Neural progenitor cell (in vitro differentiated cells): ENCODE data around the gene MICA. TPM values are rescaled to one million over a fixed set of nuclear protein-coding genes. Genes with fewer than 3 reads are reported as not detected.
"Not testable (repeated sequence)": the region's sequence is repeated elsewhere in the genome, so short reads cannot be mapped to it uniquely, and the experiment has no call there.

Source experiments
- DNase-seq: peaks from one replicate; pipeline ENCODE4 v3.0.0-alpha.2; 2016; ENCODE audit warnings: low spot score
- H2AFZ ChIP-seq: fragments of 200-600 bp; sonication (generic); replicated peaks from 2 replicates; pipeline ENCODE4 v1.6.1; 2016; ENCODE audit warnings: antibody characterized with exemption
- H3F3A ChIP-seq: fragments of 200-600 bp; sonication (generic); 2 replicates; pipeline ENCODE4 v1.6.1; 2016; ENCODE audit warnings: antibody characterized with exemption, low read depth
- H3K27ac ChIP-seq: fragments of 200-600 bp; sonication (generic); 2 replicates; pipeline ENCODE4 v1.5.1; 2016; ENCODE audit warnings: mild to moderate bottlenecking
- H3K27me3 ChIP-seq: fragments of 200-600 bp; sonication (generic); 2 replicates; pipeline ENCODE4 v1.6.1; 2016; ENCODE audit warnings: mild to moderate bottlenecking, moderate library complexity
- H3K36me3 ChIP-seq: fragments of 200-600 bp; sonication (generic); 2 replicates; pipeline ENCODE4 v1.5.1; 2016
- H3K4me1 ChIP-seq: fragments of 200-600 bp; sonication (generic); 2 replicates; pipeline ENCODE4 v1.6.1; 2016; ENCODE audit warnings: mixed run types
- H3K4me2 ChIP-seq: fragments of 200-600 bp; sonication (generic); 2 replicates; pipeline ENCODE4 v1.6.1; 2016
- H3K4me3 ChIP-seq: fragments of 200-600 bp; sonication (generic); 2 replicates; pipeline ENCODE4 v1.5.1; 2016
- H3K79me2 ChIP-seq: fragments of 200-600 bp; sonication (generic); 2 replicates; pipeline ENCODE4 v1.6.1; 2016; ENCODE audit warnings: low read depth
- H3K9ac ChIP-seq: fragments of 200-600 bp; sonication (generic); 2 replicates; pipeline ENCODE4 v1.6.1; 2016
- H3K9me3 ChIP-seq: fragments of 200-600 bp; sonication (generic); 2 replicates; pipeline ENCODE4 v1.5.1; 2016; ENCODE audit warnings: low read depth
- H4K20me1 ChIP-seq: fragments of 200-600 bp; sonication (generic); 2 replicates; pipeline ENCODE4 v1.6.1; 2016; ENCODE audit warnings: low read depth
- H3K27ac Mint-ChIP-seq: 3 replicates; pipeline ENCODE4 v1.8.0; 2021; ENCODE audit warnings: mixed read lengths
- H3K27me3 Mint-ChIP-seq: 2 replicates; pipeline ENCODE4 v1.8.0; 2022; ENCODE audit warnings: low read depth, mild to moderate bottlenecking, inconsistent platforms, moderate library complexity, mixed read lengths; ENCODE audit not compliant: insufficient read depth
- H3K36me3 Mint-ChIP-seq: 3 replicates; pipeline ENCODE4 v1.8.0; 2021; ENCODE audit warnings: mixed read lengths
- H3K4me1 Mint-ChIP-seq: 3 replicates; pipeline ENCODE4 v1.8.0; 2021; ENCODE audit warnings: mixed read lengths
- H3K4me3 Mint-ChIP-seq: 3 replicates; pipeline ENCODE4 v1.8.0; 2021; ENCODE audit warnings: mild to moderate bottlenecking, moderate library complexity, mixed read lengths
- H3K9me3 Mint-ChIP-seq: 3 replicates; pipeline ENCODE4 v1.8.0; 2020; ENCODE audit warnings: mixed read lengths
- EZH2 ChIP-seq: fragments of 200-600 bp; sonication (generic); IDR thresholded peaks from 2 replicates; pipeline ENCODE4 v1.6.1; 2017; ENCODE audit warnings: antibody characterized with exemption, mild to moderate bottlenecking, moderate library complexity
- EZH2phosphoT487 ChIP-seq: fragments of 200-600 bp; sonication (generic); IDR thresholded peaks from 2 replicates; pipeline ENCODE4 v1.6.1; 2017; ENCODE audit warnings: antibody characterized with exemption
- total RNA-seq: library from RNA; depleted of rRNA; stranded (reverse); fragments of >200 nt; gene quantifications from 2 replicates; pipeline ENCODE4 v1.2.3, GENCODE V29; 2015; ENCODE audit warnings: low replicate concordance
- TF ChIP-seq, protein P1 (sequence below): fragments of 200-600 bp; sonication (generic); IDR thresholded peaks from 2 replicates; pipeline ENCODE4 v1.5.1; 2017; ENCODE audit warnings: antibody characterized with exemption, mild to moderate bottlenecking

MICA gene
- total RNA-seq, 1 donor from 2014 or later = 15.0 TPM

DNA sequence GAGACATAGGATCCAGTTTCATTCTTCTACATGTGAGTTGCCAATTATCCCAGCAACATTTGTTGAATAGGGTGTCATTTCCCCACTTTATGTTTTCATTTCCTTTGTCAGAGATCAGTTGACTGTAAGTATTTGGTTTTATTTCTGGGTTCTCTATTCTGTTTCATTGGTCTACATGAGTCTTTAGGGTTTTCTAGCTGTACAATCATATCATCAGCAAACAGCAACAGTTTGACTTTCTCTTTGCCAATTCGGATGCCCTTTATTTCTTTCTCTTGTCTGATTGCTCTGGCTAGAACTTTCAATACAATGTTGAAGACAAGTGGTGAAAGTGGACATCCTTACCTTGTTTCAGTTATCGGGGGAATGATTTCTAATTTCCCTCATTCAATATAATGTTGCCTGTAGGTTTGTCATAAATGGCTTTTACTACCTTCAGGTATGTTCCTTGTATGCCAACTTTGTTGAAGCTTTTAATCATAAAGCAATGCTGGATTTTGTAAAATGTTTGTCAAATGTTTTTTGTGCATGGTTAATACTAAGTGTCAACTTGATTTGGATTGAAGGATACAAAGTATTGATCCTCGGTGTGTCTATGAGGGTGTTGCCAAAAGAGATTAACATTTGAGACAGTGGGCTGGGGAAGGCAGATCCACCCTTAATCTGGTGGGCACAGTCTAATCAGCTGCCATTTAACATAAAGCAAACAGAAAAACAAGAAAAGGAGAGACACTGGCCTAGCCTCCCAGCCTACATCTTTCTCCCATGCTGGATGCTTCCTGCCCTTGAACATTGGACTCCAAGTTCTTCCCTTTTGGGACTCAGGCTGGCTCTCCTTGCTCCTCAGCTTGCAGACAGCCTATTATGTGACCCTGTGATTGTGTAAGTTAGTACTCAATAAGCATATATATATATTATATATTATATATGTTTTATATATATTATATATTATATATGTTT is 23.3 kb downstream of the MICA start:
- Histone ChIP-seq H3F3A (peaks cover 9% of the 10 kb centered on the region), H3K9ac (no peak overlapping the region), H3K27me3 (no peaks in the 10 kb centered on the region), H3K4me1 (no peaks in the 10 kb centered on the region), H3K4me3 (no peak overlapping the region), H3K9me3 (no peaks in the 10 kb centered on the region), H3K79me2 (no peaks in the 10 kb centered on the region), H4K20me1 (no peaks in the 10 kb centered on the region), H2AFZ (no peak overlapping the region), H3K27ac (no peak overlapping the region), H3K4me2 (no peak overlapping the region), H3K36me3 (no peaks in the 10 kb centered on the region)
- Mint-ChIP-seq H3K36me3 (no peaks in the 10 kb centered on the region), H3K4me1 (peaks cover 3% of the 10 kb centered on the region), H3K9me3 (peaks cover 9% of the 10 kb centered on the region), H3K4me3 (no peak overlapping the region), H3K27ac (no peak overlapping the region), H3K27me3 (peaks cover 4% of the 10 kb centered on the region)
- TF ChIP-seq EZH2phosphoT487 = no peak
- TF ChIP-seq, protein P1, sequence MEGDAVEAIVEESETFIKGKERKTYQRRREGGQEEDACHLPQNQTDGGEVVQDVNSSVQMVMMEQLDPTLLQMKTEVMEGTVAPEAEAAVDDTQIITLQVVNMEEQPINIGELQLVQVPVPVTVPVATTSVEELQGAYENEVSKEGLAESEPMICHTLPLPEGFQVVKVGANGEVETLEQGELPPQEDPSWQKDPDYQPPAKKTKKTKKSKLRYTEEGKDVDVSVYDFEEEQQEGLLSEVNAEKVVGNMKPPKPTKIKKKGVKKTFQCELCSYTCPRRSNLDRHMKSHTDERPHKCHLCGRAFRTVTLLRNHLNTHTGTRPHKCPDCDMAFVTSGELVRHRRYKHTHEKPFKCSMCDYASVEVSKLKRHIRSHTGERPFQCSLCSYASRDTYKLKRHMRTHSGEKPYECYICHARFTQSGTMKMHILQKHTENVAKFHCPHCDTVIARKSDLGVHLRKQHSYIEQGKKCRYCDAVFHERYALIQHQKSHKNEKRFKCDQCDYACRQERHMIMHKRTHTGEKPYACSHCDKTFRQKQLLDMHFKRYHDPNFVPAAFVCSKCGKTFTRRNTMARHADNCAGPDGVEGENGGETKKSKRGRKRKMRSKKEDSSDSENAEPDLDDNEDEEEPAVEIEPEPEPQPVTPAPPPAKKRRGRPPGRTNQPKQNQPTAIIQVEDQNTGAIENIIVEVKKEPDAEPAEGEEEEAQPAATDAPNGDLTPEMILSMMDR = no peak
- TF ChIP-seq EZH2 = no peak
- DNase-seq = no peak

DNA sequence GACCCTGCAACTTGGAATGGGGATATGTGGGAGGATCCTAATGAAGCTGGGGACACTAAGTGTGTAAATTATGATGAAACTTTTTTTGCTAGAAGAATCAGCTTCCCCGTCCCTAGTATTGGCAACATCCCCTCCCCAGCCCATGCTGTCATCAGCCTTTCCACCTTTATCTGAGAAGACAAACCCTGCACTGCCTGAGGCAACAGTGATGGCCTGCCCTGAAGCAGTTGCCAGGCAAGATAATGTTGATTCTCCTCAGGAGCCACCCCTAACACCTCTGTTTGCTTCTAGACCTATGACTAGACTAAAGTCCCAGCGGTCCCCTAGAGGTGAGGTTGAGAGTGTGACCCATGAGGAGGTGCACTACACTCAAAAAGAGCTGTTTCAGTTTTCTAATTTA is 27.1 kb downstream of the MICA start:
- no peaks in the 10 kb centered on the region for H3K9me3 ChIP-seq
- no peak for DNase-seq
- no peak for TF ChIP-seq EZH2phosphoT487
- no peak for TF ChIP-seq EZH2
- TF ChIP-seq, protein P1 = no peak
- no peak overlapping the region for H3K4me2 ChIP-seq
- H3K4me3 ChIP-seq = no peak overlapping the region
- H3F3A ChIP-seq = peaks cover 9% of the 10 kb centered on the region
- H3K4me3 Mint-ChIP-seq = no peak overlapping the region
- H3K27me3 ChIP-seq = no peaks in the 10 kb centered on the region
- H3K36me3 Mint-ChIP-seq = no peaks in the 10 kb centered on the region
- H3K79me2 ChIP-seq = no peaks in the 10 kb centered on the region
- no peaks in the 10 kb centered on the region for H4K20me1 ChIP-seq
- no peak overlapping the region for H3K9ac ChIP-seq
- H2AFZ ChIP-seq = no peak overlapping the region
- peaks cover 10% of the 10 kb centered on the region for H3K27me3 Mint-ChIP-seq
- no peaks in the 10 kb centered on the region for H3K4me1 ChIP-seq
- no peak overlapping the region for H3K27ac ChIP-seq
- no peaks in the 10 kb centered on the region for H3K4me1 Mint-ChIP-seq
- H3K27ac Mint-ChIP-seq = no peak overlapping the region
- peaks cover 9% of the 10 kb centered on the region for H3K9me3 Mint-ChIP-seq
- H3K36me3 ChIP-seq = no peaks in the 10 kb centered on the region

DNA sequence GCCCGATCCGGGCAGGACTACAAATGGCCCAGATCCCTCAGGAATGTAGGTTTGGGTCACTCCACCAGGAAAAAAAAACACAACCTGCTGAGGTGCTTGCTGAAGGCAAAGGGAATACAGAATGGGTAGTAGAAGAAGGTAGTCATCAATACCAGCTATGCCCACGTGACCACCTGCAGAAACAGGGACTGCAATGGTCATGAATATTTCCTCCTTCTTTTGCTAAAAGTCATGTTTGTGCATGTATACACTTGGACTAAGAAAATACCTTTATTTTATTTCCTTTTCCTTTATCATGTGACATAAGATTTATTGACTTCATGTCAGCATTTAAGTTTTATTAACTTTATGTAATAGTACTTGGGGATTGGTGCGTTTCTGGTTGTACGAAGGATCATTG is 31.7 kb downstream of the MICA start:
- H2AFZ ChIP-seq = not testable (repeated sequence)
- H3K9me3 Mint-ChIP-seq = peaks cover 20% of the 10 kb centered on the region

DNA sequence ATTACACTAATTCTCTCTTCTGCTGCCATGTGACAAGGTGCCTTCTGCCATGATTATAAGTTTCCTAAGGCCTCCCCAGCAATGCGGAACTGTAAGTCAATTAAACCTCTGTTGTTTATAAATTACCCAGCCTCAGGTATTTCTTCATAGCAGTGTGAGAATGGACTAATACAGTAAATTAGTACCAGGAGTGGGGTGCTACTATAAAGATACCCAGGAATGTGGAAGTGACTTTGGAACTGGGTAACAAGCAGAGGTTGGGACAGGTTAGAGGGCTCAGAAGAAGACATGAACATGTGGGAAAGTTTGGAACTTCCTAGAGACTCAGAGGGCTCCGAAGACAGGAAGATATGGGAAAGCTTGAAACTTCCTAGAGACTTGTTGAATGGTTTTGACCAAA is 34.8 kb downstream of the MICA start:
- Mint-ChIP-seq H3K4me1 (peaks cover 13% of the 10 kb centered on the region), H3K27ac (no peak overlapping the region), H3K4me3 (no peak overlapping the region), H3K36me3 (peaks cover 3% of the 10 kb centered on the region), H3K27me3 (peaks cover 12% of the 10 kb centered on the region), H3K9me3 (peaks cover 15% of the 10 kb centered on the region)
- no peak for DNase-seq
- no peak overlapping the region for H3K4me2 ChIP-seq
- H4K20me1 ChIP-seq = no peaks in the 10 kb centered on the region
- H3K36me3 ChIP-seq = no peaks in the 10 kb centered on the region
- H3K79me2 ChIP-seq = no peaks in the 10 kb centered on the region
- peaks cover 3% of the 10 kb centered on the region for H3K4me1 ChIP-seq
- no peak overlapping the region for H3K9ac ChIP-seq
- H3K9me3 ChIP-seq = peaks cover 14% of the 10 kb centered on the region
- no peaks in the 10 kb centered on the region for H3F3A ChIP-seq
- peaks cover 10% of the 10 kb centered on the region for H3K27me3 ChIP-seq
- H3K4me3 ChIP-seq = no peak overlapping the region
- TF ChIP-seq EZH2phosphoT487 = no peak
- TF ChIP-seq EZH2 = no peak
- no peak overlapping the region for H3K27ac ChIP-seq
- H2AFZ ChIP-seq = no peak overlapping the region

More for the DNA sequence above, 31.7 kb downstream of the MICA start:
- H3K36me3 Mint-ChIP-seq, DNase-seq, H3K27ac ChIP-seq, H3K27me3 ChIP-seq, H4K20me1 ChIP-seq, H3K36me3 ChIP-seq, H3K4me1 Mint-ChIP-seq, H3K9ac ChIP-seq, H3K4me2 ChIP-seq, H3K4me3 Mint-ChIP-seq, H3F3A ChIP-seq, H3K27ac Mint-ChIP-seq, H3K4me1 ChIP-seq, H3K4me3 ChIP-seq, H3K79me2 ChIP-seq: not testable (repeated sequence)
- H3K27me3 Mint-ChIP-seq = peaks cover 13% of the 10 kb centered on the region
- peaks cover 14% of the 10 kb centered on the region for H3K9me3 ChIP-seq
